Activated T-cell treated with anti-CD3 and anti-CD28 coated beads, Interleukin-2, amount 50 U/mL, for 4 hours (primary cell): ENCODE data around the gene SIRPB2. TPM values are rescaled to one million over a fixed set of nuclear protein-coding genes. Genes with fewer than 3 reads are reported as not detected.

Source experiments
- ATAC-seq, 2 donors: fragments of 200-7000 bp; cut with Tn5 transposase; one replicate each; pipeline ENCODE4 v1.10.0; 2021
- DNase-seq: peaks from one replicate; pipeline ENCODE4 v3.0.0-alpha.2; 2020
- H3K27me3 Mint-ChIP-seq: one replicate; pipeline ENCODE4 v1.8.0; 2021; ENCODE audit warnings: low read depth, mixed read lengths
- H3K36me3 Mint-ChIP-seq: one replicate; pipeline ENCODE4 v1.8.0; 2022; ENCODE audit warnings: mixed read lengths; ENCODE audit not compliant: insufficient read depth
- H3K4me1 Mint-ChIP-seq: one replicate; pipeline ENCODE4 v1.8.0; 2021; ENCODE audit warnings: low read depth, mixed read lengths
- H3K4me3 Mint-ChIP-seq: one replicate; pipeline ENCODE4 v1.8.0; 2021; ENCODE audit warnings: mild to moderate bottlenecking, moderate library complexity, mixed read lengths
- H3K9me3 Mint-ChIP-seq: one replicate; pipeline ENCODE4 v1.8.0; 2021; ENCODE audit warnings: mixed read lengths
- total RNA-seq, 3 donors: library from RNA; stranded (reverse); gene quantifications; one replicate each; pipeline ENCODE4 v1.2.1, GENCODE V29; 2021

The SIRPB2 gene
- total RNA-seq, 3 donors from 2014 or later: not detected

DNA sequence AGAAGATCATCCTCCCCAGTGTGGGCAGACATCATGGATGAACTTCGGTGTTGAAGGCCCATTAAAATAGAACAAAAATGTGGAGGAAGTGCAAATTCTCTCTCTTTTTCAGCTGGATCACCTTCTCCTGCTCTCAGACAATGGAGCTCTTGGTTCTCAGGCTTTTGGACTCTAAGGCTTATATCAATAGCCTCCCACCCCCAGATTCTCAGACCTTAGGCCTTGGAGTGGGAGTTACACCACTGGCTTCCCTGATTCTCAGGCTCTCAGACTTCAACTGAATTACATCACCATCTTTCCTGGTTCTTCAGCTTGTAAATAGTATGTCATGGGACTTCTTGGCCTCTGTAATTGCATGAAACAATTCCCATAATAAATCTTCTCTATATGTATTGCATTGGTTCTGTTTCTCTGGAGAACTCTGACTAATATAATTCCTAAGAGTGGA lies 61.2 kb downstream of the SIRPB2 start:
- Mint-ChIP-seq H3K9me3 (no peaks in the 10 kb centered on the region), H3K4me3 (no peak overlapping the region), H3K27me3 (no peaks in the 10 kb centered on the region), H3K36me3 (peaks cover 5% of the 10 kb centered on the region), H3K4me1 (peaks cover 11% of the 10 kb centered on the region)
- DNase-seq: no peak
- ATAC-seq: no peak

DNA sequence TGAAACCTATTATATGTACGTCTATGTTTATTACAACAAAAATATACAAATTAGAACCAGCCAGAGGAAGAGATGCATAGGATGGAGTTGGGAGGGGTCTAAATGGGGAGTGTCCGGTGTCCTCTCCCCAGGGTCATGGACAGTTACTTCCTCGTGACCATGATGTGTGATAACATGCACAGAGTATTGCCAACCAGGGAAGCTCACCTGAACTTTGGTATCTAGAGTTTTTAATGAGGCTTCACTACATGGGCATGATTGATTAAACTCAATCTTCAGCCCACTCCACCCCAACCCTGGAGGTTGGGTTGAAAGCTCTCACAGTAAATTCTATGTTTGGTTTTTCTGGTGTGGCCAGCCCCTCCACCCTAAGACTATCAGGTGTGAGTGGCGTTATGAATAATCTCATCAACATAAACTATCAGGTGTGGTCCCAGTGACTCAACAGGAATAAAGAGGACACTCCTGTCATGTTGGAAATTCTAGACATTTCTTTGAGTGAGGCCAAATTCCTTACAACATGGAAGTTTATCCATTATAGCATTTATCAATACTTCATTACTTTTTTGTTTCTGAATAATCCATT lies 62.0 kb downstream of the SIRPB2 start:
- ATAC-seq: no peak
- peaks cover 1% of the 10 kb centered on the region for H3K36me3 Mint-ChIP-seq
- no peak for DNase-seq
- H3K9me3 Mint-ChIP-seq: no peaks in the 10 kb centered on the region
- peaks cover 4% of the 10 kb centered on the region for H3K4me1 Mint-ChIP-seq
- no peak overlapping the region for H3K4me3 Mint-ChIP-seq
- H3K27me3 Mint-ChIP-seq: no peaks in the 10 kb centered on the region

DNA sequence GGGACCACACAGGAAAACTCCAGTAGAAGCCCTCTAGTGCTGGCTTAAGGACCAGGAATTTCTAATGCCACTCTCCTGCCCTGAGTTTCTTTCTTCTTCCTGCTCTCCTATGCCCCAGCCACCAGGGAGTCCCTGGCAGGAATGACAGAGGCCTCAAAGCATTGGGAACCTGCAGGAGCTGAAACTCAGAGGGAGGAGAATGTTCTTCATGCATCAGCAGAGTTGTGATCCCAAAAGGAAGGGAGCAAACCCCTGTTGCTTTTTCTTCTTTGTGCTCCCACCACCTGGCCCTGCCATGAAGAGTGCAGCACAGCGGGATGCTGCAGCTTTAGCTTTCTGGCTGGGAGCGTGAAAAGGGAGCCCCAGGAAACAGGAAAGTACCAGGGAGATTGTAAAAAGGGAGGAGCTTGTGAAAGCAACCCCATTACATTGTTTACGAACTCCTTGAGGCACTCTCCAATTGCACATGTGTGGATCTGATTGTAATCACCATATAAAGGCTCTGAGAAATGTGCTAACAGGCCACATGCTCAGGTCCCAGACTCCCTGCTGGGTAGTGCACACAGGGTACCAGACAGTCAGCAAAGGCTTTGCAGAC lies 63.7 kb downstream of the SIRPB2 start:
- H3K4me1 Mint-ChIP-seq: peaks cover 4% of the 10 kb centered on the region
- H3K36me3 Mint-ChIP-seq: no peaks in the 10 kb centered on the region
- H3K27me3 Mint-ChIP-seq: no peaks in the 10 kb centered on the region
- no peak overlapping the region for H3K4me3 Mint-ChIP-seq
- no peak for ATAC-seq
- H3K9me3 Mint-ChIP-seq: no peaks in the 10 kb centered on the region
- DNase-seq: no peak

DNA sequence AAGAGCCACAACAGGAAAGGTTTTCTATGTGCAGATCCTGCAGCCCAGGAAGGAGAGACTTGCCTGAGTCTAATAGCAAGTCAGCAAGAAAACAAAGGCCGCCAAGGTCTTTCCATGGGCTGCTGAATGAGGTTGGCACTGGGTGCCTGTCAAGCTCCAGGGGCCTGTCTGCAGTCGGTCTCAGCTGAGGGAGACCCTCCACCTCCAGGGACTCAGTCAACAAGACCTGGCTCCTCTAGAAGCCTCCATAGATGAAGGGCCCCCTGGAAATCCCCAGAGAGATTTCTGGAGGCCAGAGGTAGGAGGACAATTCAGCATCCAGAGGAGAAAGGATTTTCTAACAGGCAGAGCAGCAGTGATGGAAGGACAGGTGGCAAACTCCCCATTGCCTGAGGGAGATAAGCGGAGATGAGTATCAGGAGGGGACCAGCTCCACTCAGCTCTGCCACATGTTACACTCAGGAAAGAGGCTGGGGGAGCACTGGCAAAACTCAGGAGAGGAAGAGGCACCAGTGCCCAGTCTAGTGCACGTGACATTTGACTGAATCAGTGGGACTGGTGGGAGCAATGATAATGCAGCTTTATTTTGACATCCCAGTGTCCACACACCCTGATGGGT lies 64.9 kb downstream of the SIRPB2 start:
- Mint-ChIP-seq H3K9me3 (no peaks in the 10 kb centered on the region), H3K36me3 (no peaks in the 10 kb centered on the region), H3K4me1 (peaks cover 4% of the 10 kb centered on the region), H3K4me3 (no peak overlapping the region), H3K27me3 (no peaks in the 10 kb centered on the region)
- DNase-seq: no peak
- no peak for ATAC-seq

Other genes starting within 250 kb of the SIRPB2 start
- 1 to 10 TPM; 1.4 to 2.6 (median 1.9) TPM for gene SNPH, start 225.1 kb downstream of the SIRPB2 start, total RNA-seq
- 1 to 10 TPM; 1.9 to 3.2 (median 2.2) TPM for gene SDCBP2, start 162.3 kb downstream of the SIRPB2 start, total RNA-seq
- gene FKBP1A, start 98.4 kb downstream of the SIRPB2 start, total RNA-seq: 100 to 1,000 TPM; 253 to 300 (median 258) TPM
- 100 to 1,000 TPM; 193 to 218 (median 208) TPM for gene NSFL1C, start 24.6 kb downstream of the SIRPB2 start, total RNA-seq
- not detected for gene SIRPD, start 66.3 kb upstream of the SIRPB2 start, total RNA-seq
- gene SIRPB1, start 128.6 kb upstream of the SIRPB2 start, total RNA-seq: under 1 TPM; 0.34 to 0.78 (median 0.73) TPM
- gene SIRPG, start 166.4 kb upstream of the SIRPB2 start, total RNA-seq: 10 to 100 TPM; 11.6 to 13.3 (median 12.0) TPM